Measurements from ENCODE around the gene C14orf119. TPM values are rescaled to one million over a fixed set of nuclear protein-coding genes. Genes with fewer than 3 reads are reported as not detected.

The C14orf119 gene
- total RNA-seq, 1 donor from 2014 or later = 53.0 TPM

DNA sequence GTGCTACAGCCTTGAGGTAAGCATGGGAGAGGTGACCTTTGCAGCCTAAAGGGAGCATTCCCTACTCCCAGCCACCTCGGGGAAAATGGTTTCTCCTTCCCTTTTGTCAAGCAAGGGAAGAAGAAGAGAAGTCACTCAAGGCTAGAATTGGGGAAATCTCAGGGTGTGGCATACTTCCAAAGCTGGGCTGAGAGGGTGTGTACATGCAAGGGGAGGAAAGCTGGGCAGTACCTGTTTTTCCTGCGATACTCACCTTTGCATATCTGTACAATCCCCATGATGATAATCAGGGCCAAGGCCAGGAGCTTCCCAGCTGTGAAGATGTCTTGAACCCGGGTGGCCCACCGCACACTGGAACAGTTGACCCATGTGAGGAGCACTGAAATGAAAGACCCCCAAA lies 47.5 kb downstream of the C14orf119 start:
- no peak overlapping the region for H3K4me3 Mint-ChIP-seq
- TF ChIP-seq, protein P1, sequence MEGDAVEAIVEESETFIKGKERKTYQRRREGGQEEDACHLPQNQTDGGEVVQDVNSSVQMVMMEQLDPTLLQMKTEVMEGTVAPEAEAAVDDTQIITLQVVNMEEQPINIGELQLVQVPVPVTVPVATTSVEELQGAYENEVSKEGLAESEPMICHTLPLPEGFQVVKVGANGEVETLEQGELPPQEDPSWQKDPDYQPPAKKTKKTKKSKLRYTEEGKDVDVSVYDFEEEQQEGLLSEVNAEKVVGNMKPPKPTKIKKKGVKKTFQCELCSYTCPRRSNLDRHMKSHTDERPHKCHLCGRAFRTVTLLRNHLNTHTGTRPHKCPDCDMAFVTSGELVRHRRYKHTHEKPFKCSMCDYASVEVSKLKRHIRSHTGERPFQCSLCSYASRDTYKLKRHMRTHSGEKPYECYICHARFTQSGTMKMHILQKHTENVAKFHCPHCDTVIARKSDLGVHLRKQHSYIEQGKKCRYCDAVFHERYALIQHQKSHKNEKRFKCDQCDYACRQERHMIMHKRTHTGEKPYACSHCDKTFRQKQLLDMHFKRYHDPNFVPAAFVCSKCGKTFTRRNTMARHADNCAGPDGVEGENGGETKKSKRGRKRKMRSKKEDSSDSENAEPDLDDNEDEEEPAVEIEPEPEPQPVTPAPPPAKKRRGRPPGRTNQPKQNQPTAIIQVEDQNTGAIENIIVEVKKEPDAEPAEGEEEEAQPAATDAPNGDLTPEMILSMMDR (conservative IDR thresholded peaks at IDR 0.05) = no peak
- H3K4me1 Mint-ChIP-seq (ENCODE audit: unreplicated experiment) = peaks cover 12% of the 10 kb centered on the region
- peaks cover 16% of the 10 kb centered on the region for H3K36me3 Mint-ChIP-seq
- H3K27me3 Mint-ChIP-seq = no peaks in the 10 kb centered on the region
- H3K27ac Mint-ChIP-seq = no peak overlapping the region
- H3K9me3 Mint-ChIP-seq = no peaks in the 10 kb centered on the region
- DNase-seq (ENCODE audit: extremely low spot score, unreplicated experiment) = no peak

DNA sequence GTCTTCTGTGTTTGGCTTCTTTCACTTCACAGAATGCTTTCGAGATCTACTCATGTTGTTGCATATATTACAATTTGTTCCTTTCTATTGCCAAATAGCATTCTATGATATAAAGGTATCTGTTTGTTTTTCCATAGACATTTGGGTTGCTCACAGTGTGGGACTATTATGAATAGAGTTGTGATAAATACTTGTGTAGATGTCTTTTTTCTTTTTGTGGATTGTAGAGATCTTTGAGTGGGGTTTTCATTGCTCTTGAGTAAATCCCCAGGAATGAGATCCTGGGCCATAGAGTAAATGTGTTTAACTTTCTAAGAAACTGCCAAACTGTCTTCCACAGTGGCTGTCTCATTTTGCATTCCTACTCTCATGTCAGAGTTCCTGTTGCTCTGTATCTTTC lies 48.6 kb downstream of the C14orf119 start:
- no peak overlapping the region for H3K27ac Mint-ChIP-seq
- peaks cover 20% of the 10 kb centered on the region for H3K36me3 Mint-ChIP-seq
- H3K4me1 Mint-ChIP-seq (ENCODE audit: unreplicated experiment) = peaks cover 12% of the 10 kb centered on the region
- no peaks in the 10 kb centered on the region for H3K9me3 Mint-ChIP-seq
- no peaks in the 10 kb centered on the region for H3K27me3 Mint-ChIP-seq
- H3K4me3 Mint-ChIP-seq = no peak overlapping the region
- no peak for DNase-seq (ENCODE audit: extremely low spot score, unreplicated experiment)
- TF ChIP-seq, protein P1 (conservative IDR thresholded peaks at IDR 0.05) = no peak

DNA sequence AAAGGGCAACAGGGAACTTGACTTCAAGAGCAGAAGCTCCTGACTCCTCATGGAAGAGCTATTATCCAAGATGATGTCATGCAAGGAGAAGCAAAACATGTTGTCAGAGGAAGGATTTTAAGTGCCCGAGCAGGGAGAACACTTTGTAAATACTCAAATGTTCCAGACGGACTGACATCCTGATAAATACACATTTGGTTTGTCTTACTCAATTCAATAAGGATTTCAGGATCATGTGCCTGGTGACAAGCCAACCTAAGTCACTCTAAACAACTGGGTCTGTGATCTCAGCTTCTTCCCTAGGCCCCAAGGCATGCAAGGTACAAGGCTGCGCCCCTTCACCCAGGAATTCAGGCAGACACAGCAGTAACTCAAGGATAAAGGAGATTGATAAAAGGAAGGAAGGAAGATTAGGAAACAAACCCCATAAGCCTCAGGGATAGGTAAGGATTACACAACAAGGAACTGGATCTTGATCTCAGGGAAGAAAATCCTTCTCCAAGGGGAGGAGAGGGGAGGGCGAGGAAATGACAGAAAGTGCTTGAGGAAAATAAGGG lies 50.6 kb downstream of the C14orf119 start:
- no peaks in the 10 kb centered on the region for H3K9me3 Mint-ChIP-seq
- no peak overlapping the region for H3K4me3 Mint-ChIP-seq
- peaks cover 17% of the 10 kb centered on the region for H3K4me1 Mint-ChIP-seq (ENCODE audit: unreplicated experiment)
- DNase-seq (ENCODE audit: extremely low spot score, unreplicated experiment) = no peak
- peak overlapping the region; percentile 29 for H3K27ac Mint-ChIP-seq
- no peaks in the 10 kb centered on the region for H3K27me3 Mint-ChIP-seq
- peaks cover 17% of the 10 kb centered on the region for H3K36me3 Mint-ChIP-seq
- TF ChIP-seq, protein P1 (conservative IDR thresholded peaks at IDR 0.05) = no peak

DNA sequence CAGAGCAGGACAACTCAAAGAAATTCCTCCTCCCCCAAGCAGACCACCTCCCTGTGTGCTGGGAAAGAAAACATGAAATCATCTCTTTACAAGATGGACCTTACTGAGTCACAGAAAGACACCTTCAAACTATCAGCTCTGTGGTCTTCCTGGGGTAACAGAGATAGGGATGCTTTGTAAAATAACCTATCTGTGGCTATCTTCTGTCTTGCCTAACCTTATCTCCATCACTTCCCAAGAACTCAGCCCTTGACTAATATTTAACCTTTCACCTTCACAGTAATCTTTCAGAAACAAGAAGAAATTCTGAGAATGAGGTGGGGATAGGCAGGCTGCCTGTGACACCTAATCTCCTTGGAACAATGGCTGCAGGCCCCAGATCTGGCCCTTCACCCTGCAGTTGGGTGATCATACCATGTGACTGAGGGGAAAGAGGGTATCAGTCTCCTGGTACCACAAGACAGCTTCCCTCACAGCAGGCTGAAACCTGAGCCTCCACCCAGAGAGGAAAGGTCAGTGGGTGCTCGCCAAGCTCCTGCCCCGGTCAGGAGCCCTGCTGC lies 51.1 kb downstream of the C14orf119 start:
- Mint-ChIP-seq H3K27me3 (no peaks in the 10 kb centered on the region), H3K9me3 (no peaks in the 10 kb centered on the region), H3K4me3 (no peak overlapping the region), H3K36me3 (peaks cover 17% of the 10 kb centered on the region), H3K4me1 (ENCODE audit: unreplicated experiment) (peaks cover 17% of the 10 kb centered on the region), H3K27ac (no peak overlapping the region)
- no peak for DNase-seq (ENCODE audit: extremely low spot score, unreplicated experiment)
- TF ChIP-seq, protein P1 (conservative IDR thresholded peaks at IDR 0.05) = no peak

DNA sequence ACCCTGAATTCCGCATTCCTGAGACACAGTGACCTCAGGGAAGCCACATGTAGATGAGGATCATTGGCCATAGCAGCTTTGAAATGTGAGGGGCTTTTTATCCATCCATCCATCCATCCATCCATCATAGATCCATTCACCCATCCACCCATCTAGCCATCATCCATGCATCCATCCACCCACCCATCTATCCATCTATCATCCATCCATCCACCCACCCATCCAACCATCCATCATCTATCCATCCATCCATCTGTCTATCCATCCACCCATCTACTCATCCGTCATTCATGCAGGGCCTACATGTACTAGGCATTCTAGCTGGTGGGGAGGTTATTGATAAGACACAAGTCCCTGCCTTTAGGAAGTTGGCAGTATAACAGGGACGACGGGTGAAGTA lies 51.7 kb downstream of the C14orf119 start:
- DNase-seq (ENCODE audit: extremely low spot score, unreplicated experiment) = no peak
- Mint-ChIP-seq H3K27me3 (no peaks in the 10 kb centered on the region), H3K9me3 (no peaks in the 10 kb centered on the region), H3K4me3 (no peak overlapping the region), H3K4me1 (ENCODE audit: unreplicated experiment) (peaks cover 12% of the 10 kb centered on the region), H3K27ac (no peak overlapping the region), H3K36me3 (peaks cover 17% of the 10 kb centered on the region)
- TF ChIP-seq, protein P1 (conservative IDR thresholded peaks at IDR 0.05) = no peak

Measured in type B pancreatic cell (in vitro differentiated cells).